MCF 10A (cell line): Measurements from ENCODE around the gene STK4. TPM values are rescaled to one million over a fixed set of nuclear protein-coding genes. Genes with fewer than 3 reads are reported as not detected.
A peak's percentile ranks its signal among the peaks of the same experiment; 100 is the strongest.

Experiments used
- BruUV-seq: library from RNA; stranded (reverse); fragments of 400-500 nt; replicated peaks from 2 replicates; lab custom pipeline; 2021; lab: Mats Ljungman, UMichigan
- CTCF ChIA-PET: fragments of 300-600 bp; sonication (Branson Sonifier 250); formaldehyde crosslinking; extraction: SDS; loops from one replicate; lab custom pipeline; 2021; ENCODE audit warnings: antibody characterized with exemption, inconsistent platforms; lab: Yijun Ruan, JAX
- POLR2A ChIA-PET: fragments of 300-600, 350-650 bp; sonication (Branson Sonifier 250); formaldehyde crosslinking; extraction: SDS; loops from one replicate; lab custom pipeline; 2020; ENCODE audit warnings: antibody characterized with exemption, inconsistent platforms; lab: Yijun Ruan, JAX
- DNase-seq: peaks from one replicate; pipeline ENCODE4 v3.0.0-alpha.2; 2018; ENCODE audit not compliant: unreplicated experiment
- H3K27ac Mint-ChIP-seq: one replicate; pipeline ENCODE4 v1.8.0; 2022; ENCODE audit warnings: mild to moderate bottlenecking, low read depth, mixed read lengths; ENCODE audit not compliant: unreplicated experiment
- H3K27me3 Mint-ChIP-seq: one replicate; pipeline ENCODE4 v1.8.0; 2022; ENCODE audit warnings: mixed read lengths; ENCODE audit not compliant: insufficient read depth, unreplicated experiment
- H3K36me3 Mint-ChIP-seq: one replicate; pipeline ENCODE4 v1.8.0; 2022; ENCODE audit warnings: mild to moderate bottlenecking, moderate library complexity, mixed read lengths; ENCODE audit not compliant: insufficient read depth, unreplicated experiment
- H3K4me1 Mint-ChIP-seq: one replicate; pipeline ENCODE4 v1.8.0; 2022; ENCODE audit warnings: mixed read lengths; ENCODE audit not compliant: insufficient read depth, unreplicated experiment
- H3K4me3 Mint-ChIP-seq: one replicate; pipeline ENCODE4 v1.8.0; 2022; ENCODE audit warnings: mild to moderate bottlenecking, moderate library complexity, mixed read lengths; ENCODE audit not compliant: unreplicated experiment
- H3K9me3 Mint-ChIP-seq: one replicate; pipeline ENCODE4 v1.8.0; 2022; ENCODE audit warnings: mixed read lengths; ENCODE audit not compliant: unreplicated experiment
- intact Hi-C: fragments of 100-400 bp; cut with micrococcal nuclease; formaldehyde crosslinking; loops from 2 replicates; pipeline ENCODE4 v1.14.1; 2022
- total RNA-seq: library from RNA; stranded (reverse); gene quantifications from 2 replicates; pipeline ENCODE4 v1.2.3, GENCODE V29; 2022
- TF ChIP-seq, protein P1 (sequence below): fragments of 200-600 bp; IDR thresholded peaks from one replicate; pipeline ENCODE4 v1.8.0; 2022; ENCODE audit warnings: antibody characterized with exemption, mild to moderate bottlenecking; ENCODE audit not compliant: unreplicated experiment

STK4 gene
- total RNA-seq, 1 experiment from 2014 or later: 47.7 TPM

DNA sequence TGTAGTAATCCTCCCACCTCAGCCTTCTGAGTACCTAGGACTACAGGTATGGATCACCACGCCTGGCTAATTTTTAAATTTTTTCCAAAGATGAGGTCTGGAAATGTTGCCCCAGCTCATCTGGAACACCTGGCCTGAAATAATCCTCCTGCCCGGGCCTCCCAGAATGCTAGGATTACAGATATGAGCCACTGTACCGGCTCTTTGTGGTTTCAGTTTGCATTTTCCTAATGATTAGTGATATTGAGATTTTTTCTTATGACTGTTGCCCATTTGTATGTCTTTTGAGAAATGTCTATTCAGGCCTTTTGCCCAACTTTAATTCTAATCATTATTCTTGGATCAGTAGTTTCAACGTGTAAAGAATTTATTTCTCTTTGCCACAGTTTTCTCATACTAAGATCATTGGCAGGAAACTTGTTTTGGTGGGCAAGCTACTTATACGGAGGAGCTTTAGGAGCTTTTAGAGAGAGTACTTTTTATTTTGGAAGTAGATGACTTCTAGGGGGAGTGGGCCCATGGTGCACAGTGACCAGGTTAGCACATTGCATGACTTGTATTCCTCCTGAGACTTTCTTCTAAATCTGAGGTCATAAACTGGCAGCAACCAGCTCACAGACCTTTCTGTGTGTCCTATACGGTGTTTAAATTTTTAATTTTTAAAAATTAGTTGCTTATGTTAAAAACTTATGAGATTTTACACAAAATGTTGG lies 62.3 kb downstream of the STK4 start:
- Mint-ChIP-seq H3K36me3 (peaks cover 41% of the 10 kb centered on the region), H3K27me3 (no peaks in the 10 kb centered on the region), H3K4me1 (peaks cover 10% of the 10 kb centered on the region), H3K4me3 (no peak overlapping the region), H3K27ac (no peak overlapping the region), H3K9me3 (no peaks in the 10 kb centered on the region)
- ChIA-PET CTCF (interaction anchor here (0.9 to 3.7 kb wide), 7 partner anchors 8 to 290 kb away, joined by 3 to 18 read pairs (median 4); no protein-coding TSS in a partner anchor), POLR2A (interaction anchor here (0.7 to 3.0 kb wide), 7 partner anchors 7 to 22 kb away, joined by 3 to 20 read pairs (median 6); no protein-coding TSS in a partner anchor)
- BruUV-seq: no TSS peak
- no peak for DNase-seq
- intact Hi-C loops: no loop called here
- TF ChIP-seq, protein P1, sequence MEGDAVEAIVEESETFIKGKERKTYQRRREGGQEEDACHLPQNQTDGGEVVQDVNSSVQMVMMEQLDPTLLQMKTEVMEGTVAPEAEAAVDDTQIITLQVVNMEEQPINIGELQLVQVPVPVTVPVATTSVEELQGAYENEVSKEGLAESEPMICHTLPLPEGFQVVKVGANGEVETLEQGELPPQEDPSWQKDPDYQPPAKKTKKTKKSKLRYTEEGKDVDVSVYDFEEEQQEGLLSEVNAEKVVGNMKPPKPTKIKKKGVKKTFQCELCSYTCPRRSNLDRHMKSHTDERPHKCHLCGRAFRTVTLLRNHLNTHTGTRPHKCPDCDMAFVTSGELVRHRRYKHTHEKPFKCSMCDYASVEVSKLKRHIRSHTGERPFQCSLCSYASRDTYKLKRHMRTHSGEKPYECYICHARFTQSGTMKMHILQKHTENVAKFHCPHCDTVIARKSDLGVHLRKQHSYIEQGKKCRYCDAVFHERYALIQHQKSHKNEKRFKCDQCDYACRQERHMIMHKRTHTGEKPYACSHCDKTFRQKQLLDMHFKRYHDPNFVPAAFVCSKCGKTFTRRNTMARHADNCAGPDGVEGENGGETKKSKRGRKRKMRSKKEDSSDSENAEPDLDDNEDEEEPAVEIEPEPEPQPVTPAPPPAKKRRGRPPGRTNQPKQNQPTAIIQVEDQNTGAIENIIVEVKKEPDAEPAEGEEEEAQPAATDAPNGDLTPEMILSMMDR: no peak

- Mint-ChIP-seq H3K27me3 (no peaks in the 10 kb centered on the region), H3K4me1 (peaks cover 20% of the 10 kb centered on the region), H3K9me3 (no peaks in the 10 kb centered on the region), H3K27ac (no peak overlapping the region), H3K4me3 (no peak overlapping the region), H3K36me3 (peaks cover 38% of the 10 kb centered on the region)
- intact Hi-C loops: no loop called here
- POLR2A ChIA-PET: interaction anchor here (0.6 to 3.0 kb wide), 5 partner anchors 9 to 178 kb away, joined by 3 to 20 read pairs (median 8); no protein-coding TSS in a partner anchor
- BruUV-seq: no TSS peak
- no peak for DNase-seq
- TF ChIP-seq, protein P1: no peak
- CTCF ChIA-PET: interaction anchor here (0.5 to 3.7 kb wide), 6 partner anchors 9 to 225 kb away, joined by 3 to 18 read pairs (median 4); no protein-coding TSS in a partner anchor
Observed at GRCh38 chr20:45029884-45030283, 63.6 kb downstream of the STK4 start.

DNA sequence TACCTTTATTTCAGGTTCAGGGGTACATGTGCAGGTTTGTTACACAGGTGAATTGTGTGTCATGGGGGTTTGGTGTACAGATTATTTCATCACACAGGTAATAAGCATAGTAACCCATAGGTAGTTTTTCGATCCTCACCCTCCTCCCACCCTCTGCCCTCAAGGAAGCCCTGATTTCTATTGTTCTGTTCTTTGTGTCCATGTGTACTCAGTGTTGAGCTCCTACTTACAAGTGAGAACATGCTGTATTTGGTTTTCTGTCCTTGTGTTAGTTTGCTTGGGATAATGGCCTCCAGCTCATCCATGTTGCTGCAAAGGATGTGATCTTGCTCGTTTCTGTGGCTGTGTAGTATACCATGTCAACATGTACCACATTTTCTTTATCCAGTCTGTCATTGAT lies 66.0 kb downstream of the STK4 start:
- TF ChIP-seq, protein P1: no peak
- Mint-ChIP-seq H3K27ac (peak overlapping the region; percentile 44), H3K9me3 (no peaks in the 10 kb centered on the region), H3K36me3 (peaks cover 23% of the 10 kb centered on the region), H3K4me1 (peaks cover 40% of the 10 kb centered on the region), H3K4me3 (no peak overlapping the region), H3K27me3 (no peaks in the 10 kb centered on the region)
- POLR2A ChIA-PET: interaction anchor here (0.9 to 1.0 kb wide), 2 partner anchors 9 kb away, joined by 3 to 4 read pairs; no protein-coding TSS in a partner anchor
- CTCF ChIA-PET: interaction anchor here (0.5 to 1.4 kb wide), 5 partner anchors 11 to 260 kb away, joined by 3 to 6 read pairs (median 4); no protein-coding TSS in a partner anchor
- intact Hi-C loops: no loop called here
- BruUV-seq: no TSS peak
- DNase-seq: no peak

- CTCF ChIA-PET: interaction anchor here (0.5 to 1.4 kb wide), 4 partner anchors 11 to 54 kb away, joined by 3 to 6 read pairs (median 4); no protein-coding TSS in a partner anchor
- intact Hi-C loops: no loop called here
- peaks cover 41% of the 10 kb centered on the region for H3K4me1 Mint-ChIP-seq
- H3K4me3 Mint-ChIP-seq: no peak overlapping the region
- H3K27me3 Mint-ChIP-seq: no peaks in the 10 kb centered on the region
- peaks cover 18% of the 10 kb centered on the region for H3K36me3 Mint-ChIP-seq
- no peaks in the 10 kb centered on the region for H3K9me3 Mint-ChIP-seq
- POLR2A ChIA-PET: interaction anchor here (0.7 to 1.0 kb wide), 5 partner anchors 9 to 382 kb away, joined by 3 to 4 read pairs (median 3); no protein-coding TSS in a partner anchor
- H3K27ac Mint-ChIP-seq: peak overlapping the region; percentile 44
- BruUV-seq: no TSS peak
- no peak for DNase-seq
- TF ChIP-seq, protein P1: no peak
Observed at GRCh38 chr20:45032781-45033180, 66.5 kb downstream of the STK4 start.
